H9 (cell line): ENCODE results near the gene USP21. TPM values are rescaled to one million over a fixed set of nuclear protein-coding genes. Genes with fewer than 3 reads are reported as not detected.

ENCODE experiments used
- DNase-seq: peaks from one replicate; pipeline ENCODE4 v3.0.0-alpha.2; 2017
- H2AFZ ChIP-seq: one replicate; pipeline ENCODE4 v1.6.1; 2013; ENCODE audit warnings: mild to moderate bottlenecking, low read length, control low read depth, moderate library complexity
- H2AK5ac ChIP-seq: 2 replicates; pipeline ENCODE4 v1.6.1; 2013; ENCODE audit warnings: low read length, control low read depth, mixed read lengths; ENCODE audit not compliant: insufficient read length
- H2BK120ac ChIP-seq: one replicate; pipeline ENCODE4 v1.6.1; 2013; ENCODE audit warnings: low read depth, mild to moderate bottlenecking, low read length, control low read depth, inconsistent platforms; ENCODE audit not compliant: poor library complexity, severe bottlenecking
- H2BK12ac ChIP-seq: 2 replicates; pipeline ENCODE4 v1.6.1; 2013; ENCODE audit warnings: low read length, control low read depth, mixed read lengths, low read depth; ENCODE audit not compliant: insufficient read length
- H2BK15ac ChIP-seq: 2 replicates; pipeline ENCODE4 v1.6.1; 2013; ENCODE audit warnings: low read depth, low read length, control low read depth
- H2BK20ac ChIP-seq: one replicate; pipeline ENCODE4 v1.6.1; 2013; ENCODE audit warnings: low read depth, mild to moderate bottlenecking, low read length, control low read depth, inconsistent platforms; ENCODE audit not compliant: poor library complexity, severe bottlenecking
- H2BK5ac ChIP-seq: 2 replicates; pipeline ENCODE4 v1.6.1; 2013; ENCODE audit warnings: low read length, control low read depth, mixed read lengths; ENCODE audit not compliant: insufficient read length
- H3K14ac ChIP-seq: 2 replicates; pipeline ENCODE4 v1.6.1; 2013; ENCODE audit warnings: low read length, control low read depth; ENCODE audit not compliant: insufficient read depth
- H3K18ac ChIP-seq: 2 replicates; pipeline ENCODE4 v1.6.1; 2013; ENCODE audit warnings: low read depth, mild to moderate bottlenecking, mixed read lengths, low read length, control low read depth; ENCODE audit not compliant: insufficient read length
- H3K23ac ChIP-seq: 2 replicates; pipeline ENCODE4 v1.6.1; 2013; ENCODE audit warnings: low read length, control low read depth, mixed read lengths, low read depth; ENCODE audit not compliant: insufficient read length
- H3K23me2 ChIP-seq: 2 replicates; pipeline ENCODE4 v1.6.1; 2013; ENCODE audit warnings: low read depth, mild to moderate bottlenecking, mixed read lengths, low read length, control low read depth; ENCODE audit not compliant: insufficient read length, poor library complexity, severe bottlenecking
- H3K27ac ChIP-seq: 2 replicates; pipeline ENCODE4 v1.5.1; 2013; ENCODE audit warnings: low read length, control low read depth, mixed read lengths, low read depth; ENCODE audit not compliant: insufficient read length
- H3K27me3 ChIP-seq: 2 replicates; pipeline ENCODE4 v1.6.1; 2013; ENCODE audit warnings: low read length, control low read depth, inconsistent platforms; ENCODE audit not compliant: insufficient read depth
- H3K4ac ChIP-seq: 2 replicates; pipeline ENCODE4 v1.6.1; 2013; ENCODE audit warnings: low read depth, mild to moderate bottlenecking, control low read depth, inconsistent platforms, low read length, moderate library complexity
- H3K4me1 ChIP-seq: 2 replicates; pipeline ENCODE4 v1.6.1; 2013; ENCODE audit warnings: low read length, control low read depth, inconsistent platforms; ENCODE audit not compliant: insufficient read depth
- H3K4me2 ChIP-seq: 2 replicates; pipeline ENCODE4 v1.6.1; 2013; ENCODE audit warnings: low read length, control low read depth, mixed read lengths; ENCODE audit not compliant: insufficient read length, insufficient read depth
- H3K56ac ChIP-seq: 2 replicates; pipeline ENCODE4 v1.6.1; 2013; ENCODE audit warnings: low read depth, mild to moderate bottlenecking, mixed read lengths, low read length, control low read depth; ENCODE audit not compliant: insufficient read length
- H3K79me1 ChIP-seq: 2 replicates; pipeline ENCODE4 v1.6.1; 2013; ENCODE audit warnings: low read depth, mild to moderate bottlenecking, moderate library complexity, low read length, control low read depth, inconsistent platforms; ENCODE audit not compliant: insufficient read depth, poor library complexity, severe bottlenecking
- H3K79me2 ChIP-seq: 2 replicates; pipeline ENCODE4 v1.6.1; 2013; ENCODE audit warnings: low read length, control low read depth, inconsistent platforms; ENCODE audit not compliant: insufficient read depth
- H3K9ac ChIP-seq: 2 replicates; pipeline ENCODE4 v1.6.1; 2013; ENCODE audit warnings: low read length, control low read depth, mixed read lengths; ENCODE audit not compliant: insufficient read length; ENCODE audit errors: extremely low read depth
- H3K9me3 ChIP-seq: one replicate; pipeline ENCODE4 v1.6.1; 2013; ENCODE audit warnings: low read depth, low read length, inconsistent platforms; ENCODE audit not compliant: control insufficient read depth
- H3T11ph ChIP-seq: one replicate; pipeline ENCODE4 v1.6.1; 2013; ENCODE audit warnings: mild to moderate bottlenecking, low read length, control low read depth, inconsistent platforms
- H4K20me1 ChIP-seq: one replicate; pipeline ENCODE4 v1.6.1; 2013; ENCODE audit not compliant: control insufficient read depth, insufficient read length, insufficient read depth
- H4K5ac ChIP-seq: 2 replicates; pipeline ENCODE4 v1.6.1; 2013; ENCODE audit warnings: low read depth, mild to moderate bottlenecking, mixed read lengths, low read length, control low read depth; ENCODE audit not compliant: insufficient read length
- H4K8ac ChIP-seq: replicated peaks from 2 replicates; pipeline ENCODE4 v1.6.1; 2013; ENCODE audit warnings: low read length, control low read depth, mixed read lengths, low read depth; ENCODE audit not compliant: insufficient read length
- H4K91ac ChIP-seq: 2 replicates; pipeline ENCODE4 v1.6.1; 2013; ENCODE audit warnings: low read depth, mild to moderate bottlenecking, moderate library complexity, mixed read lengths, low read length, control low read depth; ENCODE audit not compliant: insufficient read length
- H3K27ac Mint-ChIP-seq, 3 experiments: 2 replicates in 2 of 3; 3 replicates in 1 of 3; pipeline ENCODE4 v1.8.0; 2020 to 2021; ENCODE audit warnings: mixed read lengths in 3 of 3, mild to moderate bottlenecking in 1 of 3, moderate library complexity in 1 of 3
- H3K27me3 Mint-ChIP-seq: 2 replicates; pipeline ENCODE4 v1.8.0; 2021; ENCODE audit warnings: low read depth, mild to moderate bottlenecking, moderate library complexity, mixed read lengths
- H3K36me3 Mint-ChIP-seq, 3 experiments: 2 replicates in 2 of 3; 3 replicates in 1 of 3; pipeline ENCODE4 v1.8.0; 2020 to 2021; ENCODE audit warnings: low read depth in 3 of 3, mixed read lengths in 3 of 3; ENCODE audit not compliant: insufficient read depth in 1 of 3
- H3K4me1 Mint-ChIP-seq, 2 experiments: 2 replicates each; pipeline ENCODE4 v1.8.0; 2020; ENCODE audit warnings: mixed read lengths in 2 of 2
- H3K4me3 Mint-ChIP-seq, 2 experiments: 2 replicates in 1 of 2; 3 replicates in 1 of 2; pipeline ENCODE4 v1.8.0; 2020 to 2021; ENCODE audit warnings: mild to moderate bottlenecking in 2 of 2, mixed read lengths in 2 of 2, moderate library complexity in 1 of 2
- H3K9me3 Mint-ChIP-seq, 2 experiments: 2 replicates in 1 of 2; 3 replicates in 1 of 2; pipeline ENCODE4 v1.8.0; 2020; ENCODE audit warnings: mild to moderate bottlenecking in 2 of 2, mixed read lengths in 2 of 2, moderate library complexity in 1 of 2
- WGBS: extraction: QIAGEN DNeasy Blood & Tissue Kit; methylation state at CpG from one replicate; pipeline ENCODE4 v1.1.7; 2013; ENCODE audit warnings: missing lambda C conversion rate, low lambda C conversion rate, mixed read lengths; ENCODE audit not compliant: insufficient read length; ENCODE audit errors: extremely low coverage; 5-methylcytosine and 5-hydroxymethylcytosine counted together
- total RNA-seq: library from RNA; stranded (reverse); gene quantifications from 2 replicates; pipeline ENCODE4 v1.2.1, GENCODE V29; 2021
- TF ChIP-seq, protein P1 (sequence below): fragments of 200-600 bp; sonication (generic); conservative IDR thresholded peaks from 3 replicates; pipeline ENCODE4 v1.8.0; 2021; ENCODE audit warnings: antibody characterized with exemption, mild to moderate bottlenecking

Gene USP21
- total RNA-seq, 1 experiment from 2014 or later, result 17.9 TPM

DNA sequence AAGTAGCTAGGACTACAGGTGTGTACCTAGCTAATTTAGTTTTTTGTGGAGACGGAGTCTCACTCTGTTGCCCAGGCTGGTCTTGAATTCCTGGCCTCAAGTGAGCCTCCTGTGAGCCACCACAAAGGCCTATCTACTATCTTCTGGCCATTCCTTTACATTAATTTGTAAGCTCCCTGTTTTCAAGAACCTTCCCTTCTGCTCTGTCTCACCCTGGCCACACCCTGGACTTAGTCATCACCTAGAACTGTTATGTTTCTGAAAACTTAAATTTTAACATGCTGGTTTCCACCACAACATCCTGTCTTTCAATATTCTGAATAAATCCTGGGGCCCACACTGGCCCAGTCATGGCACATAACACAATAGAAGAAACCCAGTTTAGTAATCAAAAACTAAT lies 22.9 kb downstream of the USP21 start:
- Histone ChIP-seq H4K5ac (no peak overlapping the region), H2BK5ac (no peak overlapping the region), H3K27ac (no peak overlapping the region), H2BK15ac (no peak overlapping the region), H3K23me2 (no peaks in the 10 kb centered on the region), H3K79me1 (no peaks in the 10 kb centered on the region), H3K18ac (no peak overlapping the region), H2BK20ac (no peak overlapping the region), H4K8ac (no peak overlapping the region), H3K14ac (no peak overlapping the region), H3K27me3 (no peaks in the 10 kb centered on the region), H3K4me2 (no peak overlapping the region), H3K9me3 (no peaks in the 10 kb centered on the region), H3K4ac (no peak overlapping the region), H2BK12ac (no peak overlapping the region), H3T11ph (no peak overlapping the region), H2BK120ac (no peak overlapping the region), H2AK5ac (no peak overlapping the region), H3K23ac (no peak overlapping the region), H3K9ac (no peak overlapping the region), H3K56ac (no peak overlapping the region), H2AFZ (no peak overlapping the region), H3K4me1 (no peaks in the 10 kb centered on the region), H3K79me2 (no peaks in the 10 kb centered on the region), H4K91ac (no peak overlapping the region), H4K20me1 (peaks cover 3% of the 10 kb centered on the region)
- Mint-ChIP-seq H3K4me3 (no peak overlapping the region), H3K4me1 (peaks cover 12 to 16% of the 10 kb centered on the region in 2 experiments), H3K36me3 (no peaks in the 10 kb centered on the region), H3K27me3 (peaks cover 5% of the 10 kb centered on the region), H3K9me3 (no peaks in the 10 kb centered on the region), H3K27ac (no peak overlapping the region)
- DNase-seq, result no peak
- no CpG with 5 or more reads among the region's 1 CpG for WGBS
- TF ChIP-seq, protein P1, sequence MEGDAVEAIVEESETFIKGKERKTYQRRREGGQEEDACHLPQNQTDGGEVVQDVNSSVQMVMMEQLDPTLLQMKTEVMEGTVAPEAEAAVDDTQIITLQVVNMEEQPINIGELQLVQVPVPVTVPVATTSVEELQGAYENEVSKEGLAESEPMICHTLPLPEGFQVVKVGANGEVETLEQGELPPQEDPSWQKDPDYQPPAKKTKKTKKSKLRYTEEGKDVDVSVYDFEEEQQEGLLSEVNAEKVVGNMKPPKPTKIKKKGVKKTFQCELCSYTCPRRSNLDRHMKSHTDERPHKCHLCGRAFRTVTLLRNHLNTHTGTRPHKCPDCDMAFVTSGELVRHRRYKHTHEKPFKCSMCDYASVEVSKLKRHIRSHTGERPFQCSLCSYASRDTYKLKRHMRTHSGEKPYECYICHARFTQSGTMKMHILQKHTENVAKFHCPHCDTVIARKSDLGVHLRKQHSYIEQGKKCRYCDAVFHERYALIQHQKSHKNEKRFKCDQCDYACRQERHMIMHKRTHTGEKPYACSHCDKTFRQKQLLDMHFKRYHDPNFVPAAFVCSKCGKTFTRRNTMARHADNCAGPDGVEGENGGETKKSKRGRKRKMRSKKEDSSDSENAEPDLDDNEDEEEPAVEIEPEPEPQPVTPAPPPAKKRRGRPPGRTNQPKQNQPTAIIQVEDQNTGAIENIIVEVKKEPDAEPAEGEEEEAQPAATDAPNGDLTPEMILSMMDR, result no peak
